RCC 7860 (cell line): Measurements from ENCODE around the gene COQ10B.
"Not testable (repeated sequence)": the region's sequence is repeated elsewhere in the genome, so short reads cannot be mapped to it uniquely, and the experiment has no call there.

Experiments
- DNase-seq: peaks from one replicate; pipeline ENCODE4 v3.0.0-alpha.2; 2015; ENCODE audit warnings: low spot score
- FAIRE-seq: peaks from 2 replicates; lab custom pipeline; 2012; peaks lifted over from hg19 to GRCh38; lab: Jason Lieb, UNC

The COQ10B gene

GRCh38 chr2:197450465-197450864, 2.9 kb upstream of the COQ10B start:
- DNase-seq (no peak), FAIRE-seq (no peak)

- not testable (repeated sequence) for DNase-seq, FAIRE-seq
Observed at GRCh38 chr2:197450935-197451358, 2.4 kb upstream of the COQ10B start.

- FAIRE-seq (no peak), DNase-seq (no peak)
Observed at GRCh38 chr2:197452754-197453122, 614 bp upstream of the COQ10B start.

GRCh38 chr2:197453914-197454398, 604 bp downstream of the COQ10B start:
- peak; percentile 18 for FAIRE-seq

GRCh38 chr2:197454923-197455322, 1.6 kb downstream of the COQ10B start:
- FAIRE-seq (no peak), DNase-seq (no peak)

More at GRCh38 chr2:197453914-197454398, 604 bp downstream of the COQ10B start:
- peak; percentile 87 for DNase-seq

GRCh38 chr2:197455428-197455827, 2.1 kb downstream of the COQ10B start:
- DNase-seq (no peak), FAIRE-seq (no peak)

- FAIRE-seq, result no peak
Observed at GRCh38 chr2:197460649-197461048, 7.3 kb downstream of the COQ10B start.

GRCh38 chr2:197461057-197461456, 7.7 kb downstream of the COQ10B start:
- DNase-seq (no peak), FAIRE-seq (no peak)

More at GRCh38 chr2:197460649-197461048, 7.3 kb downstream of the COQ10B start:
- DNase-seq, result no peak

GRCh38 chr2:197464175-197464574, 10.8 kb downstream of the COQ10B start:
- no peak for DNase-seq
- FAIRE-seq, result no peak

- no peak for DNase-seq
- no peak for FAIRE-seq
Observed at GRCh38 chr2:197472166-197472565, 18.8 kb downstream of the COQ10B start.

GRCh38 chr2:197477797-197478196, 24.4 kb downstream of the COQ10B start:
- DNase-seq (no peak), FAIRE-seq (no peak)

GRCh38 chr2:197480165-197481036, 27.0 kb downstream of the COQ10B start:
- FAIRE-seq, result no peak
- no peak for DNase-seq

GRCh38 chr2:197484248-197484647, 30.9 kb downstream of the COQ10B start:
- not testable (repeated sequence) for FAIRE-seq

GRCh38 chr2:197486175-197486574, 32.8 kb downstream of the COQ10B start:
- DNase-seq, result no peak
- FAIRE-seq, result no peak

More at GRCh38 chr2:197484248-197484647, 30.9 kb downstream of the COQ10B start:
- not testable (repeated sequence) for DNase-seq

GRCh38 chr2:197487385-197487784, 34.0 kb downstream of the COQ10B start:
- FAIRE-seq (no peak), DNase-seq (no peak)

GRCh38 chr2:197495433-197496134, 42.2 kb downstream of the COQ10B start:
- no peak for DNase-seq
- no peak for FAIRE-seq

GRCh38 chr2:197496695-197497094, 43.3 kb downstream of the COQ10B start:
- FAIRE-seq (no peak), DNase-seq (no peak)

- DNase-seq, result no peak
- no peak for FAIRE-seq
Observed at GRCh38 chr2:197497326-197497725, 44.0 kb downstream of the COQ10B start.

- FAIRE-seq (no peak), DNase-seq (no peak)
Observed at GRCh38 chr2:197498235-197498936, 45.0 kb downstream of the COQ10B start.

GRCh38 chr2:197498937-197499593, 45.7 kb downstream of the COQ10B start:
- no peak for FAIRE-seq

More at GRCh38 chr2:197498937-197499593, 45.7 kb downstream of the COQ10B start:
- peak; percentile 45 for DNase-seq
